ENCODE measurements around the gene ATG16L2.
A peak's percentile ranks its signal among the peaks of the same experiment; 100 is the strongest.
"Not testable (repeated sequence)": the region's sequence is repeated elsewhere in the genome, so short reads cannot be mapped to it uniquely, and the experiment has no call there.

ATG16L2 gene

DNA sequence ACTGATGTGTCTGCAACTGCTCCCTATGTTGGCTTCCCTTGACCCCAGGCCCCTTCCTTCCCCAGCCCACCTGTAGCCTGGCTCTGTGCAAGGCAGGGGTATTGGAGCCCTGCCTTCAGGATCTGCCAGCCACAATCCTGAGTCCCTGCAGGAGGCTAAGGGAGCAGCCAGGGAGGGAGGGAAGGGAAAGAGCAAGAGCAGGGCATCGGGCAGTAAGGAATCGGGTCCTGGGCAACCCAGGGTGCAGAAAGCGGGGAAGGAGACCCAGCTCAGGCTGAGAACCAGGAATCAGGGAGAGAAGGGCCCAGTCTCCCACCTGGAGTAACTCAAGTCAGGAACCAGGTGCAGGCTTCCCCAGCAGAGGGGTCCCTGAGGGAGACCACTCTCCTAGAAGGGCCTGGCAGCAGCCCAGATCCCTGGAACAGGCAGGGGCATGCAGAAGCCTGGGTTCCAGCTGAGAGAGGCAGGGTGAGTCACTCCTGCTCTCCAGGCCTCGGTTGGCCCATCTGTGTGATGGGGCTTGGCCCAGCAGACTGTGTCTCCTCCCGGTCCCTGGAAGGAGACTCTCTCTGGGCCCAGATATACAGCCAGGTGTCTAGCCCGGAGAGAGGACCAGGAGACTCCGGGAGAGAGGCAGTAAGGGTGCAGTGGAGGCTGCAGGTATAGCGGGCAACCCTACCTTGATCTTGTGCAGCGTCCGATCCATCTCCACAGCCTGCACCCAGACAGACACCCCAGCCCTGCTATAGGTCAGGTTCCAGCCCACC lies 33.7 kb upstream of the ATG16L2 start:
- DNase-seq (ENCODE audit: low spot score): peak; percentile 16

GRCh38 chr11:72781063-72781312 lies 33.2 kb upstream of the ATG16L2 start:
- DNase-seq (ENCODE audit: low spot score): peak; percentile 13

- peak; percentile 20 for DNase-seq (ENCODE audit: low spot score)
Observed at GRCh38 chr11:72781313-72782080, 32.7 kb upstream of the ATG16L2 start.

DNA sequence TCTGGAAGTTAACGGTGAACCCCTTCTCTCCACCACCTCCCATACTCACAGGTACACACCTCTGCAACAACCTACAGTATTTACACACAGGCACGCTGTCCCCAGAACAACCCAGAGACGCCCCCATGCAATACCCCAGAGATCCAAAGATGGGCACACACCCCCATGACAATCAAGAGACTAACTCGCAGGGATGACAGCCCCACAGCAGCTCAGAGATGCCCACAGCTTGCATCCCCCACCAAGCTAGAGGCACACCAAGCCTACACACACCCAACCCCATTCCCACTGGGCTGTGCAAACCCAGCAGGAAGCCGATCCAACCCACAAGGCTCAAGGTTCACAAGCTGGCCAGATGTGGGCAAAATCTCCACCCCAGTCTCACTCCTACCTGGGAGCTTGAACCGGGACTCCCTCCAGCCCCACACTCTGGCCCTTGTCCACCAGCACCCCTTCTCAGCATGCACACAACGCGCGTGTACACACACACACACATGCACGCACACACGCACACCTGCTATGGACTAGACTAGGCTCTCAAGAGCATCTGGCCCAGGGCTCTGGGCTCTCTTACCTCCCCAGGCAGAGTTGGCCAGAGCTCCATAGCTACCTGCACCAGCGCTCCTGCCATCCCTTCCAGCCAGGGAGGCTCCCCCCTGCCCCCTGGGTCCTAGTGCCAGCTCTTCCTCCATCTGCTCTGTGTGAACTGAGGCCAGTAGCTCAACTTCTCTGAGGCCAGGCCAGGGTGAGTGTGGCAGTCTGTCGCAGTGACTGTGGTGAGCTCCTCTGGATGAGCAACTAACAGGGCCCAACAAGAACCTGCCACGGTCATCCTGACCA lies 31.9 kb upstream of the ATG16L2 start:
- DNase-seq (ENCODE audit: low spot score): peak; percentile 17

GRCh38 chr11:72783144-72783905 lies 30.9 kb upstream of the ATG16L2 start:
- DNase-seq (ENCODE audit: low spot score): no peak

DNA sequence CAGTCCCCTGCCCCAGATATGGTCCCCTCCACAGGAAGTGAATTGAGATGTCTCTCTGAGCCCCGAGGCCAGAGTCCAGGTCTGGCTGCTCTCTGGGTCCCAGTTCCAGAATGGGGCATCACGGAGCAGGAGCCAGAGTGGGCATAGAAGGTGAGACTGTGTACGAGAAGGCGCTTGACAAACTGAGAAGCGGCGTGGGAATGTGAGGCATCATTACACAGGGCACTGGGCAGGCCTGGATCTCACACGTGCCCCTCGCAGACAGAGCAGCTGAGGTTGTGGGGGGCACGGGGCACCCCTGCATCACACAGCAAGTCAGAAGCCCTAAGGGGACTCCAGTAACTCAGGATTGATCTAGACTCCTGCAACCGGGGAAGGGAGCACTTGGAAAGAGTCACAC lies 29.5 kb upstream of the ATG16L2 start:
- no peak for DNase-seq (ENCODE audit: low spot score)

DNA sequence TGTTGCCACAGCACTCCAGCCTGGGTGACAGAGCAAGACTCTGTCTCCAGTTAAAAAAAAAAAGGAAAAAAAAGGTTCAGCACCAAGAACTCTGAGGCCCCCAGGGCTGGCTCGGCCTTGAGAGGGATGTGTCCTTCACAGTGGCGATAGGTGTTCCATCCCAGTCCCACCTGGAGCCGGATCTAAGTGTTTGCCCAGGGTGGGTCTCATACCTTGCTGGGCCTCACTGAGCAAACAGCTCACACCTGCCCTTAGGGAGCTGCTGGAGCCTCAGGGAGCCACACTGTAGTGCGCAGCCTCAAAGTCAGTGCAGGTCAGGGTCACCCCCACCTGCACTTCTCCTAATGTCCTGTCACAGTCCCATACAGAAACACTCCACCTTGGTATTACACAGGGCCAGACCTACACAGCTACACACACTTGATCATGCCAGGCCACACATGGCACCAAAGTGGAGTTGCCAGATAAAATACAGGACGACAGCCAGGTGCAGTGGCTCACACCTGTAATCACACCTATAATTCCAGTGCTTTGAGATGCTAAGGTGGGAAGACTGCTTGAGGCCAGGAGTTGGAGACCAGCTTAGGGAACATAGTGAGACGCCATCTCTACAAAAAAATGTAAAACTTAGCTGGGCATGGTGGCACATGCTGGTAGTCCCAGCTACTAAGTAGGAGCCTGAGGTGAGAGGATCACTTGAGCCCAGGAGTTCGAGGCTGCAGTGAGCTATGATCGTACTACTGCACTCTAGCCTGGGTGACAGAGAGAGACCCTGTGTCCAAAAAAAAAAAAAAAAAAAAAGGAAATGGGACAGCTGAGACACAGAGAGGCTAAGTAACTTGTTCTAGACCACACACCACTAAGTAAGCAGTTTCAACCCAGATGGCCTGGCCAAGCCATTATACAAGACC lies 27.7 kb upstream of the ATG16L2 start:
- no peak for DNase-seq (ENCODE audit: low spot score)

DNA sequence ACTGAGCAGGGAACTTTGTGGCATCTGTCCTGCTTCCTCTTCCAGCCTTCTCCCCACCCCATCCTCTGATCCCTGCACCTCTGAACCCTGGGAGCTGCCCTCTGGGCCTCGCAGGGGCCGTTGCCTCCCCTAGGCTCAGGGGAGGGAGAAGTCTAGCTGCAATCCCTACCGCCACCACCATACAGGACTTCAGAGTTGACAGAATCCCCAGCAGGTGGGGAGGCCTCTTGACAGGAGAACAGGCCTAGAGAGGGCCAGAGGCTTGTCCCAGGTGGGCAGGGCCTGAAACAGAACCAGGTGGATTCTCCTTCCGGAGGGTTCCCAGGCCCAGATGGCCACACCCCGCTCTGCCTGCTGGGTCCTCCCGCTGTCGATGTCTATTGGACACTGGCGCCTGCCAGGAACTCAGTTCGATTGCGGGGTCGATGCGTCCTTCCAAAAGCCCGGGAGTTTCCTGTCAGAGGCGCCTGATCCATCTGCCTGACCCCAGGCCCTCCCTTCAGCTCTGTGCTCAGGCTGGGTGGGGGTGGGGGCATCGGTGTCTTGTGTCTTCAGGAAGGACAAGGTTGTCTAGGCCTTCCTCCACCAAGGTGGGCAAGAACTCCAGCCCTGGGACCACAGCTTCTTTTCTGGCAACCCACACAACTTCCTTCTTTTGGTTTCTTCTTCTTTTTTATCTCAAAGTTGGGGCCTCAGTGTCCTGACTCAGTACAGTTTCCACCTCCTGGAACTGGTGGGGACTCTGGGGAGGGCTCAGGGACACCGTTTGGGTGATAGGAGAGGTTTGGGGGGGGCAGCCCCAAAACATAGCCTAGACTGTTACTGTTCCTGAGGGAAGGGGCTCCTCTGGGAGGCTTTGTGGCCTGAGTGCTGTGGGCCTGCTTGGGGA lies 26.8 kb upstream of the ATG16L2 start:
- DNase-seq (ENCODE audit: low spot score): no peak

- DNase-seq (ENCODE audit: low spot score): no peak
Observed at GRCh38 chr11:72788241-72788640, 26.0 kb upstream of the ATG16L2 start.

- DNase-seq (ENCODE audit: low spot score): peak; percentile 60
Observed at GRCh38 chr11:72789493-72790131, 24.6 kb upstream of the ATG16L2 start.

DNA sequence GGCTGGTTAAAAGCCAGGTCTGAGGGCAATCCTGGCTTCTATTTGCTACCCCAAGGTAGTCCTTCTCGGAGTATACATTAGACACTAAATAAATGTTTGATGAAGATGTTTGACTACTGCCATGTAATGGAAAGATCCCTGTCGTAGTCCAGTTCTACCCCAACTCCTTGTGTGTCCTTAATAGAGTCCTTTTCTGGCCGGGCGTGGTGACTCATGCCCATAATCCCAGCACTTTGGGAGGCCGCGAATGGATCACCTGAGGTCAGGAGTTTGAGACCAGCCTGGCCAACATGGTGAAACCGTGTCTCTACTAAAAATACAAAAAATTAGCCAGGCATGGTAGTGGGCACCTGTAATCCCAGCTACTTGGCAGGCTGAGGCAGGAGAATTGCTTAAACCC lies 23.0 kb upstream of the ATG16L2 start:
- not testable (repeated sequence) for DNase-seq (ENCODE audit: low spot score)

GRCh38 chr11:72792437-72793021 lies 21.7 kb upstream of the ATG16L2 start:
- no peak for DNase-seq (ENCODE audit: low spot score)

GRCh38 chr11:72793076-72793424 lies 21.2 kb upstream of the ATG16L2 start:
- DNase-seq (ENCODE audit: low spot score): no peak

GRCh38 chr11:72793425-72794367 lies 20.5 kb upstream of the ATG16L2 start, which contains the start of gene STARD10:
Gene STARD10, minus strand, starts transcription at chr11:72794047. Its CDS starts 12,866 bp downstream, at chr11:72781181.
- peak; percentile 95 for DNase-seq (ENCODE audit: low spot score)

DNA sequence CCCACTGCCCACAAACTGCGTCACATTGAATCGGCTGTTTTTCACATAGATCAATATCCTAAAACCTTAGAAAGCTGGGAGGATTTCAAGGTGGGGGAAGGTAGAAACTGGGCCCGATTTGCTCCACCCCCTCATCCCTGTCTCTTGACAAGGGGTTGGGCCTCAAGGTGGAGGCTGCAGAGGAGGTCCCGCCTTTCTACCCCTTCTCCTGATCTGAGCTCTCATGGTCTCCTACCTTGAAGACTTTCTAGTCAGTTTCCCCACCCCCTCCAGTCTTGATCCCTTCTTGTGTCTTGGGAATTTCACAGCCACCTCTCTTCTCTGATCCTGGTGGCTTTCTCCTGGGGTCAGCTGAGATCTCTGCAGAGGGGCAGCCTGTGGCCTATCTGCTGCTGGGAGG lies 15.8 kb upstream of the ATG16L2 start:
- no peak for DNase-seq (ENCODE audit: low spot score)

DNA sequence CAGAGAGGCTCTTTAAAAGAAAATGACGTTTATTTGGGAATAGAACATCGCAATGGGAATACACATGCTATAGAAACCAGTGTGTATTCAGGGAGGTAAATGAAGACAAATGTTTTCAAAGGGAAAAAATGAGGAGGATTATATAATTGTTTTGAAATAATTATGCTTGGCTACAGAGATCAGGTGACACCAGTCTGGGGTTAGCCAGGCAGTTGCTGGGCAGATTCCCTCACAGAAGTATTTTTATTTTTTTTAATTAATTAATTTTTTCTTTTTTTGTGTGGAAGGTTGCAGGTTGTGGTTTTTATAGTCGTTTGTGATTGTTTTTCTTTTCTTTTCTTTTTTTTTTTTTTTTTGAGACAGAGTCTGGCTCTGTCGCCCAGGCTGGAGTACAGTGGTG lies 14.8 kb upstream of the ATG16L2 start:
- no peak for DNase-seq (ENCODE audit: low spot score)

- DNase-seq (ENCODE audit: low spot score): no peak
Observed at GRCh38 chr11:72802822-72803221, 11.4 kb upstream of the ATG16L2 start.

DNA sequence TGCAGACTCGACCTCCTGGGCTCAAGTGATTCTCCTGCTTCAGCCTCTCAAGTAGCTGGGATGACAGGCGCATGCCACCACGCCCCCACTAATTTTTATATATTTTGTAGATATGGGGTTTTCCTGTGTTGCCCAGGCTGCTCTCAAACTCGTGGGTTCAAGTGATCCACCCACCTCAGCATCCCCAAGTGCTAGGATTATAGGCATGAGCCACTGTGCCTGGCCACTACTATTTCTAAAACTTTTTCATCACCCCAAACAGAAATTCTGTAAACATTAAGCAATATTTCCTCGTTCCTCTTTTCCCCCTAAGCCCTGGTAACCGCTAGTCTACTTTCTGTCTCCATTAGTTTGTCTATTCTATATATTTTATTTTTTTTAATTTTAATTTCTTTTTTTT lies 9.0 kb upstream of the ATG16L2 start:
- DNase-seq (ENCODE audit: low spot score): no peak
